ENCODE data around the gene DYNC1I1. TPM values are rescaled to one million over a fixed set of nuclear protein-coding genes. Genes with fewer than 3 reads are reported as not detected.

DYNC1I1 gene
- total RNA-seq, 1 experiment from 2014 or later: 8.3 TPM

DNA sequence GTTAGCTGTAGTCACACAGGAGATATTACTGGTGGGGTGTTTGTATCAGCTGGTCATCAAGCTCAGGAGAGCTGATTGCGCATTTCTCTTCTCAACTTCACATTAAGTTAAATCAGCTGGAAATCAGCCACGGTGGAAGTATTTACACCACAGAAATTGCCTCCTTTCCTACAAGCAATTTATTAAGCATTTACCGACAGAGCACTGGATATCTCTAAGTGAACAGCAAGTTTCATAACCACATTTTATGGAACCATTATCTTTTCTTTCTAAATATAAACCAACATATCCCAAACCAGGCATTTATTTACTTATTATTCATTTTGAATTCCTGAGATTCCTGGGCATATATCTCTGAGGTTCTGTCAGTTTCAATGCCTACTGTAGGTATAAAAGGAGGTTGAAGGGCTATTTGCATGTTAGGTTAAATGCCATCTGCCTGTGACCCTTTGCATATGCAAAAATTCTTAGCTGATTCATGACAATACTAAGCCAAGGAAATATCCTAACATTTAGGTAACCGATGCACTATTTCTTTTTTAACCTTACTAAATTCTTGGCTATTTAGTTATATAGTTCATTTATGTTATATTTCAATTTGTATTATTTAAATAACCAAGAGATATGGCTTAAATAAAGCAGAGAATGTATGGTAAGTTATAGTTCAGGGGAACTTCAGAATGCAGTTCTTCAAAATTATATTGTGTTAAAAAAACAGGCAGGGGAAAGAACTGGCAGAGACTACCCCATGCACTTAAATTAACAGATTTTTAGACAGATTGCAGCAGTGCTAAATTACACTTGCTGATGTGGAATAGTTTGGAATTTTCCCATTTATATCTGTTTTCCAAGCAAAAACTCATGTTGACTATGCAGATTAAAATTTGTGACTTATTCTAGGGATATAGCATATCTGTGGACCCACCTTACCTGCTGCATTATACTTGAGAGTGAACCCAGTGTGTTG is 56.8 kb downstream of the DYNC1I1 start:
- intact Hi-C loops (cut with micrococcal nuclease; ENCODE audit: unreplicated experiment): no loop called here
- BruUV-seq (replicated peaks): no TSS peak
- peaks cover 13% of the 10 kb centered on the region for H3K4me1 ChIP-seq
- no peaks in the 10 kb centered on the region for H3K27me3 ChIP-seq (replicated peaks; ENCODE audit: control insufficient read depth, insufficient read depth, low read length)
- CTCF ChIA-PET: no interaction called here
- no peaks in the 10 kb centered on the region for H3K36me3 Mint-ChIP-seq (ENCODE audit: insufficient read depth, unreplicated experiment)
- H3K27ac Mint-ChIP-seq (ENCODE audit: unreplicated experiment): no peak overlapping the region
- H3K27me3 Mint-ChIP-seq (ENCODE audit: insufficient read depth, unreplicated experiment): no peaks in the 10 kb centered on the region
- H3K4me3 Mint-ChIP-seq (ENCODE audit: unreplicated experiment): no peak overlapping the region
- TF ChIP-seq CTCF (IDR thresholded peaks at IDR 0.05; ENCODE audit: insufficient read depth in 1 of 2, low read depth in 1 of 2, low read length in 1 of 2, severe bottlenecking in 1 of 2, unreplicated experiment in 1 of 2): no peak
- no peaks in the 10 kb centered on the region for H3K9me3 ChIP-seq
- POLR2A ChIA-PET: no interaction called here
- no peak overlapping the region for H3K4me3 ChIP-seq (ENCODE audit: low read depth, low read length)
- H3K36me3 ChIP-seq (ENCODE audit: control insufficient read depth, insufficient read depth, low read length): no peaks in the 10 kb centered on the region
- DNase-seq: no peak
- no peaks in the 10 kb centered on the region for H3K9me3 Mint-ChIP-seq (ENCODE audit: unreplicated experiment)
- H3K4me1 Mint-ChIP-seq (ENCODE audit: low read depth, unreplicated experiment): peaks cover 6% of the 10 kb centered on the region

DNA sequence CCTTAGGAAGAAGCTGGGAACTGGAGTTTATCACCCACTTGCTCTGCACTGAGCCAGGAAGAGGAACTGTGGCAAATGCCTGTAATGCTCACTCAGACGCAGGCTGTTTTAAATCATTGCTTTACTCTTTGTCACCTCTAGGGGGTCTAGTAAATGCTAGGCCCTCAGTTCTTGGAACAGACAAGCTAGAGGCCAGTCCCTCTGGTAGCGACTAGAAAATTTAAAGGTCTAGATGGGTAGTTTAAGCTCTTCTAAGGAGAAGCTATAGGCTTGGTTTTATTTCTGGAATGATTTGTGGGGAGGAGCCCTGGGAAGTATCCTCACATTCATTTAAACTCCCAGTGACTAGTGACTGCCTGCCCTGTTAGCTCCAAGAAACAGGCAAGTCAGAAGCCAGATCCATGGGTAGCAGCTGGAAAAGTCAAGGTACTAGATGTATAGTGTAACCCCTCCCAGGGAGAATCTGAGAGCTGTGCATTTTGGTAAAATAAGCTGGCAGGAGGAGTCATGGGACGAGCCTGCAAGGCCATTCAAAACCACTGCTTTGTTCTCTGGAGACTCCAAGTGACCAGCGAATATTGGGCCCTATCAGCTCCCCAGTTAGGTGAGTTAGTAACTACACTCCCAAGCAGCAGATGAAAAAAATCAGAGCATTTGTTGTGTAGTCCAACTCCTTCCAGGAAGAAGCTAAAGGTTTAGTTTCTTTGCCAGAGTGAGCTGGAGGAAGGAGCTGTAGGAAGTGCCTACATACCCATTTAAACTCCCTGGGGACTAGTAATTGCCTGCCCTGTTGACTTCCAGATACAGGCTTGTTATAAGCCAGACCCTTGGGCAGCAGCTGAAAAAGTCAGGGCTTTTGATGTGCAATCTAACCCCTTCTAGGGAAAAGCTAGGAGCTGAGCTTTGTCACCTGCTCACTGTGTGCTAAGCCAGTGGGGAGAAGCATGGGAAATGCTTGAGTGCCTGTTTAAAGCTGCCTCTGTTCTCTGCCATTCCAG is 68.9 kb downstream of the DYNC1I1 start:
- BruUV-seq (replicated peaks): no TSS peak
- peak in 1 of 2 experiments; percentile 26 for DNase-seq
- H3K4me1 ChIP-seq: peaks cover 14% of the 10 kb centered on the region
- Mint-ChIP-seq H3K9me3 (ENCODE audit: unreplicated experiment) (no peaks in the 10 kb centered on the region), H3K27ac (ENCODE audit: unreplicated experiment) (no peak overlapping the region), H3K4me3 (ENCODE audit: unreplicated experiment) (no peak overlapping the region), H3K4me1 (ENCODE audit: low read depth, unreplicated experiment) (peaks cover 14% of the 10 kb centered on the region), H3K27me3 (ENCODE audit: insufficient read depth, unreplicated experiment) (no peaks in the 10 kb centered on the region), H3K36me3 (ENCODE audit: insufficient read depth, unreplicated experiment) (no peaks in the 10 kb centered on the region)
- no peak overlapping the region for H3K4me3 ChIP-seq (ENCODE audit: low read depth, low read length)
- CTCF ChIA-PET: interaction anchor here (0.6 to 2.4 kb wide), 3 partner anchors 15 to 118 kb away, joined by 3 to 6 read pairs (median 4); no protein-coding TSS in a partner anchor
- POLR2A ChIA-PET: interaction anchor here (0.5 kb wide), 1 partner anchor 23 kb away, joined by 3 read pairs; no protein-coding TSS in a partner anchor
- TF ChIP-seq CTCF (IDR thresholded peaks at IDR 0.05; ENCODE audit: insufficient read depth in 1 of 2, low read depth in 1 of 2, low read length in 1 of 2, severe bottlenecking in 1 of 2, unreplicated experiment in 1 of 2): peak in 1 of 2 experiments; percentile 37
- intact Hi-C loops (cut with micrococcal nuclease; ENCODE audit: unreplicated experiment): no loop called here
- no peaks in the 10 kb centered on the region for H3K9me3 ChIP-seq
- H3K36me3 ChIP-seq (ENCODE audit: control insufficient read depth, insufficient read depth, low read length): no peaks in the 10 kb centered on the region
- H3K27me3 ChIP-seq (replicated peaks; ENCODE audit: control insufficient read depth, insufficient read depth, low read length): no peaks in the 10 kb centered on the region

DNA sequence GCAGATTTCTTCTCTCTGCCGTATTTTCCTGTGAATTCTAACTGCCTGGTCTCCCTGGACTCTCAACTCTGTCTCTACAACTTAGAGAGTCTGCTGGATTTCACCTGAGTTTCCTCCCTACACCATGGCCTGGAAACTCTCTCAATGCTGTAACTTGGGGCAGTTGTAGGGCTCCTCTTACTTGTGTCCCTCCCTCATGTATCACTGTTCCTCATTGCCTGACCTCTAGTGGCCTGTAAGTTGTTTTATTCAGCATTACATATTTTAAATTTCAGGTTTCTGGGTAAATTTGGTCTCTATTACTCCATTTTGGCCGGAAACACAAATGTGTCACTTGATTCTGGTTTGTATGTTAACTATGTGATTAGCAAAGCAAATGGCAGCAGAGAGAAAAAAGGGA is 70.9 kb downstream of the DYNC1I1 start:
- H3K36me3 Mint-ChIP-seq (ENCODE audit: insufficient read depth, unreplicated experiment): no peaks in the 10 kb centered on the region
- no peaks in the 10 kb centered on the region for H3K9me3 Mint-ChIP-seq (ENCODE audit: unreplicated experiment)
- no peak for DNase-seq
- H3K4me1 Mint-ChIP-seq (ENCODE audit: low read depth, unreplicated experiment): peaks cover 26% of the 10 kb centered on the region
- H3K27me3 Mint-ChIP-seq (ENCODE audit: insufficient read depth, unreplicated experiment): no peaks in the 10 kb centered on the region
- H3K36me3 ChIP-seq (ENCODE audit: control insufficient read depth, insufficient read depth, low read length): no peaks in the 10 kb centered on the region
- no peak overlapping the region for H3K4me3 Mint-ChIP-seq (ENCODE audit: unreplicated experiment)
- H3K27ac Mint-ChIP-seq (ENCODE audit: unreplicated experiment): no peak overlapping the region
- no peak overlapping the region for H3K4me3 ChIP-seq (ENCODE audit: low read depth, low read length)
- H3K27me3 ChIP-seq (replicated peaks; ENCODE audit: control insufficient read depth, insufficient read depth, low read length): no peaks in the 10 kb centered on the region
- H3K4me1 ChIP-seq: peaks cover 28% of the 10 kb centered on the region
- ChIA-PET POLR2A (no interaction called here), CTCF (interaction anchor here (1.0 to 2.4 kb wide), 3 partner anchors 26 to 156 kb away, joined by 3 to 6 read pairs (median 3); no protein-coding TSS in a partner anchor)
- BruUV-seq (replicated peaks): no TSS peak
- intact Hi-C loops (cut with micrococcal nuclease; ENCODE audit: unreplicated experiment): no loop called here
- TF ChIP-seq CTCF (IDR thresholded peaks at IDR 0.05; ENCODE audit: insufficient read depth in 1 of 2, low read depth in 1 of 2, low read length in 1 of 2, severe bottlenecking in 1 of 2, unreplicated experiment in 1 of 2): peak in 1 of 2 experiments; percentile 16
- H3K9me3 ChIP-seq: no peaks in the 10 kb centered on the region

Measured in Caco-2 (cell line).